DOHH2 (cell line): ENCODE data around the gene DUSP8.

Experiments used
- H3F3A ChIP-seq: fragments of 200-600 bp; sonication (generic), shearing (Covaris generic); 2 replicates; pipeline ENCODE4 v1.6.0; 2016; ENCODE audit warnings: antibody characterized with exemption, mild to moderate bottlenecking; ENCODE audit not compliant: control insufficient read depth, insufficient read depth
- H3K27ac ChIP-seq: fragments of 200-600 bp; sonication (generic); 2 replicates; pipeline ENCODE4 v1.5.1; 2014; ENCODE audit warnings: low read depth, mild to moderate bottlenecking, low read length, moderate library complexity
- H3K27me3 ChIP-seq: fragments of 200-600 bp; sonication (generic); 2 replicates; pipeline ENCODE4 v1.6.1; 2014; ENCODE audit warnings: mild to moderate bottlenecking, low read length, mixed read lengths; ENCODE audit not compliant: control insufficient read depth
- H3K36me3 ChIP-seq: fragments of 200-600 bp; sonication (generic); 2 replicates; pipeline ENCODE4 v1.6.1; 2014; ENCODE audit warnings: mild to moderate bottlenecking, low read length, moderate library complexity, mixed read lengths; ENCODE audit not compliant: control insufficient read depth
- H3K4me1 ChIP-seq: fragments of 200-600 bp; sonication (generic); 2 replicates; pipeline ENCODE4 v1.6.1; 2014; ENCODE audit warnings: mild to moderate bottlenecking, low read length, mixed read lengths; ENCODE audit not compliant: control insufficient read depth
- H3K4me2 ChIP-seq: fragments of 200-600 bp; sonication (generic); 2 replicates; pipeline ENCODE4 v1.6.0; 2014; ENCODE audit warnings: mild to moderate bottlenecking, low read length, moderate library complexity
- H3K4me3 ChIP-seq: fragments of 200-600 bp; sonication (generic); 2 replicates; pipeline ENCODE4 v1.5.1; 2014; ENCODE audit warnings: mild to moderate bottlenecking, low read length, mixed read lengths
- H3K79me2 ChIP-seq: fragments of 200-600 bp; sonication (generic); 2 replicates; pipeline ENCODE4 v1.6.1; 2014; ENCODE audit warnings: mild to moderate bottlenecking, low read length, mixed read lengths; ENCODE audit not compliant: control insufficient read depth
- H3K9me2 ChIP-seq: fragments of 200-600 bp; sonication (generic); replicated peaks from 2 replicates; pipeline ENCODE4 v1.6.1; 2014; ENCODE audit warnings: mild to moderate bottlenecking, low read length, mixed read lengths; ENCODE audit not compliant: control insufficient read depth
- H3K9me3 ChIP-seq: fragments of 200-600 bp; sonication (generic); 2 replicates; pipeline ENCODE4 v1.6.1; 2014; ENCODE audit warnings: antibody characterized with exemption, low read length, mixed read lengths; ENCODE audit not compliant: control insufficient read depth, insufficient read depth
- H4K20me1 ChIP-seq: fragments of 200-600 bp; sonication (generic); 2 replicates; pipeline ENCODE4 v1.6.0; 2014; ENCODE audit warnings: low read depth, mild to moderate bottlenecking, antibody characterized with exemption, low read length, moderate library complexity; ENCODE audit not compliant: control insufficient read depth, insufficient read depth
- CTCF ChIP-seq: fragments of 200-600 bp; sonication (generic); IDR thresholded peaks from one replicate; pipeline ENCODE4 v1.5.1; 2014; ENCODE audit warnings: antibody characterized with exemption, mild to moderate bottlenecking, low read depth, low read length; ENCODE audit not compliant: poor library complexity, severe bottlenecking
- EZH2phosphoT487 ChIP-seq: fragments of 200-600 bp; sonication (generic); IDR thresholded peaks from 2 replicates; pipeline ENCODE4 v1.6.1; 2017; ENCODE audit warnings: borderline replicate concordance, mild to moderate bottlenecking, antibody characterized with exemption, low read length, moderate library complexity, mixed read lengths

The DUSP8 gene

DNA sequence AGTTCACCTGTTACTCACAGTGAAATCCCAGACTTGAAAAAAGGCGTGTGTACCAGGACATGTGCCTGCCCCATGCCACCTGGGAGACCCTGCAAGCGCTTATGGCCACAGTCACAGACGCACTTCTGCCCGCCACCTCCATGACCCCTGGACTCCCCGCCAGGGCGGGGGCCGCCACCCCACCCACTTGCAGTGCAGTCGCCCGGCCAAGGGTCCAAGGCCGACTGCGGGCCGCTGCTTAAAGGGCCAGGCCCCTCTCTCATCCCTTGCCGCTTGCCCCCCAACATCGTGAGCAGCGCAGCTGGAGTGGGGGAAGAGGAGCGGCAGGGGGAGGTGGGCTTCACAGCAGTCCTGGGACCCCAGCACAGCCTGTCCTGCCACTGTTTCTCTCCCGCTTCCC is 10.8 kb downstream of the DUSP8 start:
- H3K4me2 ChIP-seq, result no peak overlapping the region
- no peaks in the 10 kb centered on the region for H3F3A ChIP-seq
- H3K27me3 ChIP-seq, result no peaks in the 10 kb centered on the region
- H3K36me3 ChIP-seq, result no peaks in the 10 kb centered on the region
- no peak overlapping the region for H3K4me3 ChIP-seq
- TF ChIP-seq EZH2phosphoT487, result no peak
- TF ChIP-seq CTCF, result no peak
- no peaks in the 10 kb centered on the region for H3K9me3 ChIP-seq
- H4K20me1 ChIP-seq, result no peaks in the 10 kb centered on the region
- H3K9me2 ChIP-seq, result no peaks in the 10 kb centered on the region
- no peaks in the 10 kb centered on the region for H3K79me2 ChIP-seq
- H3K4me1 ChIP-seq, result no peaks in the 10 kb centered on the region
- no peak overlapping the region for H3K27ac ChIP-seq

GRCh38 chr11:1560649-1561251 is 11.3 kb downstream of the DUSP8 start:
- no peaks in the 10 kb centered on the region for H3K36me3 ChIP-seq
- no peaks in the 10 kb centered on the region for H3K9me3 ChIP-seq
- no peaks in the 10 kb centered on the region for H3K4me1 ChIP-seq
- H3F3A ChIP-seq, result no peaks in the 10 kb centered on the region
- TF ChIP-seq CTCF (no peak), EZH2phosphoT487 (no peak)
- no peak overlapping the region for H3K27ac ChIP-seq
- no peak overlapping the region for H3K4me3 ChIP-seq
- no peaks in the 10 kb centered on the region for H3K79me2 ChIP-seq
- H4K20me1 ChIP-seq, result no peaks in the 10 kb centered on the region
- H3K27me3 ChIP-seq, result no peaks in the 10 kb centered on the region
- H3K9me2 ChIP-seq, result no peaks in the 10 kb centered on the region
- no peak overlapping the region for H3K4me2 ChIP-seq

DNA sequence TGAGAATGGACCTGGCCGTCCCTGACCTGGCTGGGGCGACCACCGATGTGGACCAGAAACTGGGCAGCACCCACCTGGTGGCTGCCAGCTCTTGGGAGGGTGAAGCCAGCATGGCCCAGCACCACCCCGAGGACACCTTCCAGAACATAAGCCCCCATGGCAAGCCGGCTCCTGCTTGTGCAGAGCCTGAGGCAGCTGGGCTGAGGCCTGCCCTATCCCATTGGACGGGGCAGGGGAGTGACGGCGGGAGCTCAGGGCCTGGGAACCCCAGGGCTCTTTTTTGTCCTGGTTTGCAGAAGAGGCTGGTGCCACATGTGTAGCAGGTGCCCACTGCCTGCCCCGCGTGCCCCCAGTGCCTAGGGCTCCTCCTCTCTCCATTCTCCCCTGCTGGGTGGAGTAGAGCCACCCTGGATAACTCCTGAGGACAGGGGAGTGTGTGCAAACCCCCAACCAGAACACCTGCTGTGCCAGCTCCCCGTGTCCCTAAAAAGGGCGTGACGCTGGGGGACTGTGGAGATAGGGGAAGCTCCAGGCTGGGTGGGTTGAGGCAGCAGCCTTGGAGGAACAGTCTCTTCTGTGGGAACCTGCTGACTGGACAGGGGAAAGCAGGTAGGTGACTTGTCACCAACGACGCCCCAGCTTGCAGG is 11.9 kb downstream of the DUSP8 start:
- H4K20me1 ChIP-seq, result no peaks in the 10 kb centered on the region
- H3K4me2 ChIP-seq, result no peak overlapping the region
- H3K27ac ChIP-seq, result no peak overlapping the region
- no peaks in the 10 kb centered on the region for H3K9me3 ChIP-seq
- no peaks in the 10 kb centered on the region for H3K4me1 ChIP-seq
- H3F3A ChIP-seq, result no peaks in the 10 kb centered on the region
- no peaks in the 10 kb centered on the region for H3K27me3 ChIP-seq
- H3K4me3 ChIP-seq, result no peak overlapping the region
- TF ChIP-seq EZH2phosphoT487 (no peak), CTCF (no peak)
- H3K79me2 ChIP-seq, result no peaks in the 10 kb centered on the region
- H3K36me3 ChIP-seq, result no peaks in the 10 kb centered on the region
- H3K9me2 ChIP-seq, result no peaks in the 10 kb centered on the region
